H1 (cell line): ENCODE data around the gene ZNF618. TPM values are rescaled to one million over a fixed set of nuclear protein-coding genes. Genes with fewer than 3 reads are reported as not detected.

Experiments
- CTCF ChIP-seq, 3 experiments: IDR thresholded peaks; 1 replicate in 2 of 3; 2 replicates in 1 of 3; pipeline versions ENCODE4 v1.5.1 to v1.6.1; 2011; ENCODE audit warnings: low read length in 3 of 3, mild to moderate bottlenecking in 3 of 3, inconsistent platforms in 2 of 3, low read depth in 1 of 3, moderate library complexity in 1 of 3; ENCODE audit not compliant: insufficient read depth in 1 of 3; ENCODE audit errors: control extremely low read depth in 1 of 3
- GTF2F1 ChIP-seq: IDR thresholded peaks from 2 replicates; pipeline ENCODE4 v1.6.1; 2012; ENCODE audit warnings: low read depth, low read length, improper control_type of control experiment, borderline replicate concordance
- HDAC2 ChIP-seq, 2 experiments: fragments of 300-600 bp in 1 of 2; sonication (generic) in 1 of 2; IDR thresholded peaks; 2 replicates each; pipeline ENCODE4 v1.6.1; 2011 to 2012; ENCODE audit warnings: low read depth in 2 of 2, low read length in 2 of 2, mild to moderate bottlenecking in 2 of 2, moderate library complexity in 2 of 2, borderline replicate concordance in 1 of 2, inconsistent platforms in 1 of 2
- HDAC6 ChIP-seq: IDR thresholded peaks from one replicate; pipeline ENCODE4 v1.7.1; 2012; ENCODE audit warnings: low read depth, mild to moderate bottlenecking, inconsistent platforms, low read length, moderate library complexity
- NRF1 ChIP-seq: IDR thresholded peaks from 2 replicates; pipeline ENCODE4 v1.6.1; 2011; ENCODE audit warnings: mild to moderate bottlenecking, low read depth, low read length, improper control_type of control experiment
- SIRT6 ChIP-seq: IDR thresholded peaks from one replicate; pipeline ENCODE4 v1.7.1; 2012; ENCODE audit warnings: low read length, inconsistent platforms
- SIX5 ChIP-seq: IDR thresholded peaks from 2 replicates; pipeline ENCODE4 v1.6.1; 2011; ENCODE audit warnings: mild to moderate bottlenecking, low read depth, low read length
- TEAD4 ChIP-seq: IDR thresholded peaks from 2 replicates; pipeline ENCODE4 v1.6.1; 2012; ENCODE audit warnings: low read depth, low read length, inconsistent platforms, mixed read lengths
- polyA plus RNA-seq, 7 experiments: library from polyadenylated mRNA; depleted of rRNA in 3 of 7; stranded (reverse) in 5 of 7; unstranded in 2 of 7; fragments of >200 nt in 5 of 7; fragments of 200-250 nt in 2 of 7; gene quantifications; 1 replicate in 5 of 7; 2 replicates in 1 of 7; 4 replicates in 1 of 7; pipeline versions ENCODE4 v1.2.1 to v1.2.3, GENCODE V29; 2011 to 2013; ENCODE audit warnings: missing spikeins in 2 of 7, mixed read lengths in 2 of 7
- total RNA-seq: library from RNA; stranded (reverse); fragmentation: NEBNext Ultra II Directional; extraction: Animal tissue kit (Norgen Biotek cat#: 25700); gene quantifications from 2 replicates; pipeline ENCODE4 v1.2.1, GENCODE V29; 2021
- TF ChIP-seq, protein P1 (sequence below): IDR thresholded peaks from 2 replicates; pipeline ENCODE4 v1.6.1; 2011; ENCODE audit warnings: low read length, improper control_type of control experiment

The ZNF618 gene
- total and polyA plus RNA-seq, 2 of the 8 experiments (the other 6 are each of a cell fraction or from before 2014, with no cell fraction given) = 9.6 to 28.5 TPM

GRCh38 chr9:113919382-113919781 is 43.3 kb downstream of the ZNF618 start (continued):
- TF ChIP-seq SIRT6 = no peak
- no peak for TF ChIP-seq HDAC2 (IDR thresholded peaks at IDR 0.05; ENCODE audit: borderline replicate concordance in 1 of 2, low read depth in 2 of 2, low read length in 2 of 2)
- TF ChIP-seq TEAD4 = no peak
- no peak for TF ChIP-seq CTCF (IDR thresholded peaks at IDR 0.05; ENCODE audit: control extremely low read depth in 1 of 3, insufficient read depth in 1 of 3, low read depth in 1 of 3, low read length in 3 of 3)
- no peak for TF ChIP-seq SIX5
- TF ChIP-seq, protein P1, sequence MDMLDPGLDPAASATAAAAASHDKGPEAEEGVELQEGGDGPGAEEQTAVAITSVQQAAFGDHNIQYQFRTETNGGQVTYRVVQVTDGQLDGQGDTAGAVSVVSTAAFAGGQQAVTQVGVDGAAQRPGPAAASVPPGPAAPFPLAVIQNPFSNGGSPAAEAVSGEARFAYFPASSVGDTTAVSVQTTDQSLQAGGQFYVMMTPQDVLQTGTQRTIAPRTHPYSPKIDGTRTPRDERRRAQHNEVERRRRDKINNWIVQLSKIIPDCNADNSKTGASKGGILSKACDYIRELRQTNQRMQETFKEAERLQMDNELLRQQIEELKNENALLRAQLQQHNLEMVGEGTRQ = no peak
- no peak for TF ChIP-seq NRF1
- no peak for TF ChIP-seq GTF2F1
- no peak for TF ChIP-seq HDAC6
